ENCODE measurements around the gene FZD7.

Gene FZD7

GRCh38 chr2:202054679-202055078 lies 21.0 kb downstream of the FZD7 start:
- Histone ChIP-seq H3K9me3 (ENCODE audit: control insufficient read depth, low read length) (no peaks in the 10 kb centered on the region), H3K27me3 (replicated peaks; ENCODE audit: control insufficient read depth, insufficient read depth, low read length) (peaks cover 20% of the 10 kb centered on the region), H3K36me3 (ENCODE audit: control insufficient read depth, insufficient read depth, low read length, severe bottlenecking) (no peaks in the 10 kb centered on the region), H3K4me3 (ENCODE audit: low read length) (no peak overlapping the region), H3K4me1 (ENCODE audit: control insufficient read depth, insufficient read depth, low read length) (peaks cover 7% of the 10 kb centered on the region), H3K9ac (ENCODE audit: low read length) (no peak overlapping the region)
- DNase-seq (ENCODE audit: low read depth) = no peak

DNA sequence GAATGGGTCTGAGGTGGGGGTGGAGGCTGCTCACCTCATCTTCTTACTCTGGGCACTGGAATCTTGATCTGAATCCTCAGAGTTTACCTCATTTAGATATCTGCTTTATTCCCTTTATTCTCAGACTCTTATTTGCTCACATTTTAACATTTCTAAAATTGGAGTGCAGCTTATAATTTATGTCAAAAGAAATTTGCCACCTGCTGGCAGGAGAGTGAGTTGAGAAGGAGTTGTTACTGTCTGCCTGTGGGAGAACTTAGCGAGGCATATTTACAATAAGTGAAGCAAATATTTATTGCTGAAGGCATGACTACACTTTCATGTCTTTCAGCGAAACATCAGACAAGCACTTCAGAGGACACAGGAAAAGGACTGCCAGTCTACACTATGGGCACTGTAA lies 23.0 kb downstream of the FZD7 start:
- DNase-seq (ENCODE audit: low read depth) = peak; percentile 39

GRCh38 chr2:202060218-202060617 lies 26.6 kb downstream of the FZD7 start:
- Histone ChIP-seq H3K36me3 (ENCODE audit: control insufficient read depth, insufficient read depth, low read length, severe bottlenecking) (no peaks in the 10 kb centered on the region), H3K4me3 (ENCODE audit: low read length) (no peak overlapping the region), H3K27me3 (replicated peaks; ENCODE audit: control insufficient read depth, insufficient read depth, low read length) (peaks cover 15% of the 10 kb centered on the region), H3K9ac (ENCODE audit: low read length) (no peak overlapping the region), H3K9me3 (ENCODE audit: control insufficient read depth, low read length) (no peaks in the 10 kb centered on the region), H3K4me1 (ENCODE audit: control insufficient read depth, insufficient read depth, low read length) (peaks cover 13% of the 10 kb centered on the region)
- no peak for DNase-seq (ENCODE audit: low read depth)

More for the DNA sequence above, 23.0 kb downstream of the FZD7 start:
- Histone ChIP-seq H3K9ac (ENCODE audit: low read length) (no peak overlapping the region), H3K4me1 (ENCODE audit: control insufficient read depth, insufficient read depth, low read length) (peaks cover 7% of the 10 kb centered on the region), H3K36me3 (ENCODE audit: control insufficient read depth, insufficient read depth, low read length, severe bottlenecking) (no peaks in the 10 kb centered on the region), H3K4me3 (ENCODE audit: low read length) (no peak overlapping the region), H3K9me3 (ENCODE audit: control insufficient read depth, low read length) (no peaks in the 10 kb centered on the region), H3K27me3 (replicated peaks; ENCODE audit: control insufficient read depth, insufficient read depth, low read length) (peaks cover 20% of the 10 kb centered on the region)

DNA sequence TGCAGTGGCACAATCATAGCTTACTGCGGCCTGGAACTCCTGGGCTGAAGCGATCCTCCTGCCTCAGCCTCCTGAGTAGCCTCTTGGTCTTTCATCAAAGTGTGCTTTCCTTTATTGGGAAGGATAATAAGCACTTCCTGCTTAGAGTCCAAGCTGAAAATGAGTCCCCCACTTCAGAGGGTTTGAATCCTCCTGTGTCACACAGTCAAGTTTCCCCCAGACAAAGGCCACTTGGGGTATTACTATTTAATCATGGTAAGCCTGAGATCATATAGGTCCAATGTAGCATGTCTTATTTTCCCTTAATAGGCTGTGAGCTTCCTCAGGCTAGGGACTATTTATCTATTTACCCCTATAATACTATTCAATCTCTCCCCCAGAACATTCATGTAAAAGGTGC lies 28.0 kb downstream of the FZD7 start:
- Histone ChIP-seq H3K9me3 (ENCODE audit: control insufficient read depth, low read length) (no peaks in the 10 kb centered on the region), H3K4me3 (ENCODE audit: low read length) (no peak overlapping the region), H3K4me1 (ENCODE audit: control insufficient read depth, insufficient read depth, low read length) (peaks cover 13% of the 10 kb centered on the region), H3K9ac (ENCODE audit: low read length) (no peak overlapping the region), H3K27me3 (replicated peaks; ENCODE audit: control insufficient read depth, insufficient read depth, low read length) (peaks cover 3% of the 10 kb centered on the region), H3K36me3 (ENCODE audit: control insufficient read depth, insufficient read depth, low read length, severe bottlenecking) (no peaks in the 10 kb centered on the region)
- DNase-seq (ENCODE audit: low read depth) = no peak

GRCh38 chr2:202064171-202064880 lies 30.7 kb downstream of the FZD7 start:
- Histone ChIP-seq H3K27me3 (replicated peaks; ENCODE audit: control insufficient read depth, insufficient read depth, low read length) (peaks cover 2% of the 10 kb centered on the region), H3K36me3 (ENCODE audit: control insufficient read depth, insufficient read depth, low read length, severe bottlenecking) (no peaks in the 10 kb centered on the region), H3K9ac (ENCODE audit: low read length) (no peak overlapping the region), H3K9me3 (ENCODE audit: control insufficient read depth, low read length) (no peaks in the 10 kb centered on the region), H3K4me3 (ENCODE audit: low read length) (no peak overlapping the region), H3K4me1 (ENCODE audit: control insufficient read depth, insufficient read depth, low read length) (peaks cover 13% of the 10 kb centered on the region)
- DNase-seq (ENCODE audit: low read depth) = peak; percentile 86

GRCh38 chr2:202064881-202065230 lies 31.2 kb downstream of the FZD7 start:
- no peaks in the 10 kb centered on the region for H3K36me3 ChIP-seq (ENCODE audit: control insufficient read depth, insufficient read depth, low read length, severe bottlenecking)
- H3K27me3 ChIP-seq (replicated peaks; ENCODE audit: control insufficient read depth, insufficient read depth, low read length) = peaks cover 2% of the 10 kb centered on the region
- H3K9me3 ChIP-seq (ENCODE audit: control insufficient read depth, low read length) = no peaks in the 10 kb centered on the region
- H3K4me1 ChIP-seq (ENCODE audit: control insufficient read depth, insufficient read depth, low read length) = peaks cover 13% of the 10 kb centered on the region
- H3K9ac ChIP-seq (ENCODE audit: low read length) = no peak overlapping the region
- no peak overlapping the region for H3K4me3 ChIP-seq (ENCODE audit: low read length)
- no peak for DNase-seq (ENCODE audit: low read depth)

GRCh38 chr2:202065876-202066275 lies 32.2 kb downstream of the FZD7 start:
- Histone ChIP-seq H3K27me3 (replicated peaks; ENCODE audit: control insufficient read depth, insufficient read depth, low read length) (peaks cover 2% of the 10 kb centered on the region), H3K36me3 (ENCODE audit: control insufficient read depth, insufficient read depth, low read length, severe bottlenecking) (no peaks in the 10 kb centered on the region), H3K4me3 (ENCODE audit: low read length) (no peak overlapping the region), H3K4me1 (ENCODE audit: control insufficient read depth, insufficient read depth, low read length) (peaks cover 13% of the 10 kb centered on the region), H3K9ac (ENCODE audit: low read length) (no peak overlapping the region), H3K9me3 (ENCODE audit: control insufficient read depth, low read length) (no peaks in the 10 kb centered on the region)
- DNase-seq (ENCODE audit: low read depth) = no peak

DNA sequence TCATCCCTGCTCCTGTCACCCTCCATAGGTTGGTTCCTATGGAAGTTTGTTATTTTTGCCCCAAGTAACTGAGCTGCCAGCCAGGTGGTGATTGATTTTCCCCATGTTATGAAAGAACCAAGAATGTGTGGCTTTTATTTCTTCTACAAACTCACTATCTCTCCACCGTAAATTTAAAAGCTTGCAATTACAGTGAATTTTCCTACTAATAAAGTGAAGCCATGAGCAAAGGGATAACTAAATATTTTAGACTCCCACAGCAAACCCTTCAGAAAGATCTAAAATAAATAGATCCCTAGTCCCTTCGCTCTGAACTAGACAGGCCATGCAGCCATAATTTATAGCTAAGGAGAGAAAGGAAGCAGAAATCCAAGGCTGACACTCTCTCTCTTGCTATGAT lies 33.2 kb downstream of the FZD7 start:
- peaks cover 13% of the 10 kb centered on the region for H3K4me1 ChIP-seq (ENCODE audit: control insufficient read depth, insufficient read depth, low read length)
- no peak overlapping the region for H3K4me3 ChIP-seq (ENCODE audit: low read length)
- H3K9ac ChIP-seq (ENCODE audit: low read length) = no peak overlapping the region
- peaks cover 2% of the 10 kb centered on the region for H3K27me3 ChIP-seq (replicated peaks; ENCODE audit: control insufficient read depth, insufficient read depth, low read length)
- H3K9me3 ChIP-seq (ENCODE audit: control insufficient read depth, low read length) = no peaks in the 10 kb centered on the region
- DNase-seq (ENCODE audit: low read depth) = no peak
- no peaks in the 10 kb centered on the region for H3K36me3 ChIP-seq (ENCODE audit: control insufficient read depth, insufficient read depth, low read length, severe bottlenecking)

DNA sequence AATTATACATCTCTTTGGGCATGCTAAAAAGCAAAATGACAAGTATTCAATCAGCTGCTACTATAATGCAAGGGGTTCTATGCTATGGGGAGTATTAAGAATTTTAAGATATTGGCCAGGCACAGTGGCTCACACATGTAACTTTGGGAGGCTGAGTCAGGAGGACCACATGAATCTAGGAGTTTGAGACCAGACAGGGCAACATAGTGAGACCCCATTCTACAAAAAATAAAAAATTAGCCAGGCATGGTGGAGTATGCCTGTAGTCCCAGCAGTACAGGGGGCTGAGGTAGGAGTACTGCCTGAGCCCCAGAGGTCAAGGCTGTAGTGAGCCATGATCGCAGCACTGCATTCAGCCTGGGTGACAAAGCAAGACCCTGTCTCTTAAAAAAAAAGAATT lies 33.9 kb downstream of the FZD7 start:
- no peak overlapping the region for H3K4me3 ChIP-seq (ENCODE audit: low read length)
- H3K9ac ChIP-seq (ENCODE audit: low read length) = no peak overlapping the region
- no peak for DNase-seq (ENCODE audit: low read depth)
- no peaks in the 10 kb centered on the region for H3K9me3 ChIP-seq (ENCODE audit: control insufficient read depth, low read length)
- peaks cover 5% of the 10 kb centered on the region for H3K27me3 ChIP-seq (replicated peaks; ENCODE audit: control insufficient read depth, insufficient read depth, low read length)
- H3K36me3 ChIP-seq (ENCODE audit: control insufficient read depth, insufficient read depth, low read length, severe bottlenecking) = no peaks in the 10 kb centered on the region
- peaks cover 13% of the 10 kb centered on the region for H3K4me1 ChIP-seq (ENCODE audit: control insufficient read depth, insufficient read depth, low read length)

- no peak for DNase-seq (ENCODE audit: low read depth)
Measured at GRCh38 chr2:202069170-202070067, 35.8 kb downstream of the FZD7 start.

GRCh38 chr2:202071107-202071506 lies 37.5 kb downstream of the FZD7 start:
- H3K4me3 ChIP-seq (ENCODE audit: low read length) = no peak overlapping the region
- no peak for DNase-seq (ENCODE audit: low read depth)
- H3K9ac ChIP-seq (ENCODE audit: low read length) = no peak overlapping the region
- H3K9me3 ChIP-seq (ENCODE audit: control insufficient read depth, low read length) = no peaks in the 10 kb centered on the region
- H3K4me1 ChIP-seq (ENCODE audit: control insufficient read depth, insufficient read depth, low read length) = no peaks in the 10 kb centered on the region
- H3K36me3 ChIP-seq (ENCODE audit: control insufficient read depth, insufficient read depth, low read length, severe bottlenecking) = no peaks in the 10 kb centered on the region
- peaks cover 24% of the 10 kb centered on the region for H3K27me3 ChIP-seq (replicated peaks; ENCODE audit: control insufficient read depth, insufficient read depth, low read length)

More at GRCh38 chr2:202069170-202070067, 35.8 kb downstream of the FZD7 start:
- Histone ChIP-seq H3K27me3 (replicated peaks; ENCODE audit: control insufficient read depth, insufficient read depth, low read length) (peaks cover 14% of the 10 kb centered on the region), H3K9me3 (ENCODE audit: control insufficient read depth, low read length) (no peaks in the 10 kb centered on the region), H3K36me3 (ENCODE audit: control insufficient read depth, insufficient read depth, low read length, severe bottlenecking) (no peaks in the 10 kb centered on the region), H3K4me3 (ENCODE audit: low read length) (no peak overlapping the region), H3K9ac (ENCODE audit: low read length) (no peak overlapping the region), H3K4me1 (ENCODE audit: control insufficient read depth, insufficient read depth, low read length) (peaks cover 5% of the 10 kb centered on the region)

Data from adipocyte (in vitro differentiated cells).